Muscle of leg (tissue), 11 donors: Measurements from ENCODE around the gene PNPO. TPM values are rescaled to one million over a fixed set of nuclear protein-coding genes. Genes with fewer than 3 reads are reported as not detected.
"Not testable (repeated sequence)": the region's sequence is repeated elsewhere in the genome, so short reads cannot be mapped to it uniquely, and the experiment has no call there.

Experiments used
- DNase-seq: peaks from one replicate; pipeline ENCODE4 v3.0.0; 2013
- H3K27ac ChIP-seq: one replicate; pipeline ENCODE4 v1.5.1; 2013; ENCODE audit warnings: mild to moderate bottlenecking, low read length, control low read depth
- H3K27me3 ChIP-seq: one replicate; pipeline ENCODE4 v1.6.1; 2013; ENCODE audit warnings: low read length; ENCODE audit not compliant: control insufficient read depth, insufficient read depth
- H3K36me3 ChIP-seq: one replicate; pipeline ENCODE4 v1.6.1; 2013; ENCODE audit warnings: low read length; ENCODE audit not compliant: control insufficient read depth, insufficient read depth
- H3K4me1 ChIP-seq: one replicate; pipeline ENCODE4 v1.6.1; 2013; ENCODE audit warnings: low read length; ENCODE audit not compliant: control insufficient read depth, insufficient read depth
- H3K4me3 ChIP-seq: one replicate; pipeline ENCODE4 v1.5.1; 2013; ENCODE audit warnings: low read length, control low read depth
- H3K9me3 ChIP-seq: replicated peaks from 2 replicates; pipeline ENCODE4 v1.6.1; 2013; ENCODE audit warnings: low read depth, low read length; ENCODE audit not compliant: control insufficient read depth
- WGBS: methylation state at CpG from one replicate; pipeline ENCODE4 v1.1.5; 2013; ENCODE audit warnings: missing lambda C conversion rate; ENCODE audit not compliant: insufficient coverage; 5-methylcytosine and 5-hydroxymethylcytosine counted together
- polyA plus RNA-seq, 8 donors: library from polyadenylated mRNA; unstranded; fragments of 120-200 nt; gene quantifications; one replicate each; pipeline versions ENCODE4 v1.2.1 to v1.2.3, GENCODE V29; 2013; ENCODE audit warnings: inconsistent platforms in 1 of 8, low replicate concordance in 1 of 8; ENCODE audit not compliant: insufficient read length in 8 of 8, insufficient read depth in 1 of 8
- total RNA-seq: library from RNA; stranded (reverse); fragments of 120-200 nt; gene quantifications from one replicate; pipeline ENCODE4 v1.2.4, GENCODE V29; 2013

Gene PNPO
- total and polyA plus RNA-seq, 9 donors, result 5.9 to 11.8 (median 8.9) TPM

DNA sequence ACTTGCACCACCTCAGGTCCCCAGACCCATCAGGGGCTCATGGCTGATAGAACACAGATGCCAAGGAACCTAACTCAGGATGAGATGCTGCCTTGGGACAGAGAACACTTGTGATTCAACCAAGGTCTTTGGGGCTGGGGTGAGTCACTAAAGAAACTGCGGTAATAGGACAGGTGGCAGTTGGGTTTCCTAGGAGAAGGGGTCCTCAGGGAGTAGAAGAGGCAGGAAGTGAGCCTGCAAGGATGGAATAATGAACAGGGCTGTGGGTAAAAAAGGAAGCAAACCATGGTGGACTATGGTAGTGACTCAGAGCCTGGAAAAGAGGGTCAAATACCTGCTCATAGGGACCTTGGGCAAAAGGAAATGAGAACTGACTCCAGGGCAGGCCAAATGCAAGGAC lies 6.5 kb upstream of the PNPO start:
- Histone ChIP-seq H3K27ac (no peak overlapping the region), H3K9me3 (no peaks in the 10 kb centered on the region)

DNA sequence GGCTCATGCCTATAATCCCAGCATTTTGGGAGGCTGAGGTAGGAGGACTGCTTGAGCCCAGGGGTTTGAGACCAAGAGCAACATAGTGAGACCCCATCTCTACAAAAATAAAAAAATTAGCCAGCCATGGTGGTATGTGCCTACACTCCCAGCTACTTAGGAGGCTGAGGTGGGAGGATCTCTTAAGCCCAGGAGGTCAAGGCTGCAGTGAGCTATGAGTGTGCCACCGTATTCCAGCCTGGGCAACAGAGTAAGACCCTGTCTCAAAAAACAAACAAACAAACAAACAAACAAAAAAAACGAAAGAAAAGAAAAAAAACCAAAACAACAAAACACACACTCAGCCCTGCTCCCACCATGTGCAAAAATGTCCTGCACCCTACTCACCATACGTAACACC lies 5.9 kb upstream of the PNPO start:
- H3K27ac ChIP-seq, H3K4me1 ChIP-seq, H3K36me3 ChIP-seq, H3K9me3 ChIP-seq, H3K27me3 ChIP-seq, DNase-seq, H3K4me3 ChIP-seq: not testable (repeated sequence)
- no CpG with 5 or more reads among the region's 3 CpGs for WGBS

More for the DNA sequence above, 6.5 kb upstream of the PNPO start:
- H3K36me3 ChIP-seq, result peaks cover 12% of the 10 kb centered on the region
- no peaks in the 10 kb centered on the region for H3K27me3 ChIP-seq
- H3K4me1 ChIP-seq, result peaks cover 9% of the 10 kb centered on the region
- WGBS, result 78% methylated on average over 1 of the region's 1 CpG
- H3K4me3 ChIP-seq, result no peak overlapping the region
- no peak for DNase-seq

DNA sequence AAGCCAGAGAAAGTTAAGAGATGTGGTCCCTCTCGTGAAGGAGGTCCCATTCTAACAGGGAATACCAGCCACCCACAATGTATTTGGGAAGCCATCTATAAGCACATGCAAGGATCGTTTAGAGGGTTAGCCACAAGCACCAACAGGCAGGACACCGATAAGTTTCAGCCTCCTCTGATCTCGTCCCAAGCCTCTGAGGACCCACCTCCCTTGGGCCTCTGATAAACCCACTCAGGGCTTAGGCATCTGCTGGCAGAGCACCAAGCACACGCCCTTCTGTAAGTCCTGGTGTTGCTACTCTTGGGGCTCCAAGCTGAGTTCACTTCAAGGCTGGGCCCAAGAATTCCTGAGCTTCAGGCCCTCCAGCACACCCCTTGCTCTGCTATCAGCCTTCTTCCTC lies 5.4 kb upstream of the PNPO start:
- 89% methylated on average over 4 of the region's 5 CpGs for WGBS

DNA sequence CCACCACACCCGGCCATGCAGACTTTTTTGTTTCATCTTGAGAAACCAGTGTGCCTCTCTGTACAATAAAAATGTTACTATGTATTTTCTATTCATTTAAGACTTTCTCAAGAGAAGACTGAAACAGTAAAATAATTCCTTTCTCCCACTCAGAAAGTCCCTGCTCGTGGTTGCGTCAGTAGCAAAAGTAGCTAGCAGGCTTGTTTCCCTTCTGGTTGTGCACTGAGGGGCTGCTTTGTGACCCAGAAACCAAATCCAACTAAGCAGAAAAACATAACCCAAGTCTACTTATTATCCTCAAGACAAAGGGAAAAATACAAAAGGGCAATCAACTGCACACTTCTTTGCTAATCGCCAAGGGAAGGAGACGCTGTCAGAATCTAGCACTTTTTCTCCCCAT lies 3.4 kb upstream of the PNPO start:
- Histone ChIP-seq H3K27ac (no peak overlapping the region), H3K4me3 (no peak overlapping the region), H3K27me3 (no peaks in the 10 kb centered on the region), H3K36me3 (no peaks in the 10 kb centered on the region), H3K9me3 (no peaks in the 10 kb centered on the region), H3K4me1 (peaks cover 16% of the 10 kb centered on the region)
- DNase-seq, result no peak
- WGBS, result 71% methylated on average over 3 of the region's 5 CpGs

More for the DNA sequence above, 5.4 kb upstream of the PNPO start:
- peaks cover 5% of the 10 kb centered on the region for H3K4me1 ChIP-seq
- H3K27ac ChIP-seq, result no peak overlapping the region
- peak; percentile 48 for DNase-seq
- H3K4me3 ChIP-seq, result no peak overlapping the region
- no peaks in the 10 kb centered on the region for H3K9me3 ChIP-seq
- H3K36me3 ChIP-seq, result peaks cover 3% of the 10 kb centered on the region
- H3K27me3 ChIP-seq, result no peaks in the 10 kb centered on the region

DNA sequence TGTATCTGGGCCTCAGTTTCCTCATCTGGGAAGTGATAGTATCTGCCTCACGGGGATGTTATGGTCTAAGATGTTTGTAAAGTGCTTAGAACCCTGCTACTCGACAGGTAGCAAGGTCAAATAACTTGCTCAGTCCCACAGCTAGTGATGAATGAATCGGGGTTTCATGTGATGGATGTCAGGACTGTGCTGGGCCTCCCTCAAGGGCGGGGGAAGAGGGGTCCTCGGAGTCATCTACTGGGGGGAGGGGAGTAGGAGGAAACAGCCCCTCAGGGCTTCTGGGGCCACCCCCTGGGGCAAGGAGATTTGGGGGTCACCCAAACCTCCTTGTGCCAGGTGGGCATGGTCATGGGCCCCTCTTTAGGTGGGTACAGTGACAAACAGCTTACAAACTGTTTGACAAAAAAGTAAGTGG lies 732 bp downstream of the PNPO start:
- peaks cover 22% of the 10 kb centered on the region for H3K4me1 ChIP-seq
- WGBS, result 21% methylated on average over 5 of the region's 5 CpGs

DNA sequence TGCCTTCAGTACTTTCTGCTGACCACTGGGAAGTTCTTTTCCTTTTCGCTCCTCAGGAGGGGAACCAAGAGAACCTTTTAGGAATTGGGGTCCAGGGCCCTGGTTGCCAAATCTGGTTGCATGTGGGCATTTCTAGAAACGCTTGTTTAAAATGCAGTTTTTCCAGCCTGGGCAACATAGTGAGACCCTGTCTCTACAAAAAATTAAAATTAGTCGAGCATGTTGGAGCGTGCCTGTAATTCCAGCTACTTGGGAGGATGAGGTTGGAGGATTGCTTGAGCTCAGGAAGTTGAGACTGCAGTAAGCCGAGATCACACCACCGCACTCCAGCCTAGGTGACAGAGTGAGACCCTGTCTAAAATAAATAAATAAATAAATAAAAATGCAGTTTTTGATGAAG lies 1.2 kb downstream of the PNPO start:
- Histone ChIP-seq H3K27ac (no peak overlapping the region), H3K4me1 (peaks cover 22% of the 10 kb centered on the region), H3K9me3 (no peaks in the 10 kb centered on the region), H3K36me3 (peaks cover 13% of the 10 kb centered on the region), H3K27me3 (no peaks in the 10 kb centered on the region), H3K4me3 (no peak overlapping the region)
- DNase-seq, result no peak
- WGBS, result 80% methylated on average over 1 of the region's 6 CpGs

More for the DNA sequence above, 732 bp downstream of the PNPO start:
- H3K36me3 ChIP-seq, result peaks cover 13% of the 10 kb centered on the region
- H3K4me3 ChIP-seq, result peak overlapping the region; percentile 69
- no peaks in the 10 kb centered on the region for H3K27me3 ChIP-seq
- no peak for DNase-seq
- H3K9me3 ChIP-seq, result no peaks in the 10 kb centered on the region
- H3K27ac ChIP-seq, result no peak overlapping the region

DNA sequence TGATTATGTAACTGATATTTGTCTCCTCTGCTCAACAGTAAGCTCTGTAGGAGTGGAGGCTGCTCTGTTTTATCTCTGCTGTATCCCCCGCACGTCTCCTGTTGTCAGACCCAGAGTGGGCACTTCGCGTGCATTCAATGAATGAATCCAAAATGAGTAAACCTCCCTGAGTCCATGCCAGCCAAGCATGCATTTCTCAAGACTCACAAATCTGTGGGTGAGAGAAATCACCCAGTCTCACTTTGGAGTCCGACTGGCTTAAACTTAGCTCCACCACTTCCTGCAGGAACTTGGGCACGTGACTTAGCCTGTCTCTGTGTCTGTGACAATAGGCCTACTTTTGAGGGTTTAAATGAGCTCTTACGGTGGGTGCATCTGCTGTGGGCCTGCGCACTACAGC lies 3.7 kb downstream of the PNPO start:
- no peak for DNase-seq
- no peak overlapping the region for H3K4me3 ChIP-seq
- H3K27ac ChIP-seq, result no peak overlapping the region
- WGBS, result 100% methylated on average over 1 of the region's 8 CpGs
- H3K36me3 ChIP-seq, result peaks cover 16% of the 10 kb centered on the region
- H3K27me3 ChIP-seq, result no peaks in the 10 kb centered on the region
- peaks cover 35% of the 10 kb centered on the region for H3K4me1 ChIP-seq
- no peaks in the 10 kb centered on the region for H3K9me3 ChIP-seq

DNA sequence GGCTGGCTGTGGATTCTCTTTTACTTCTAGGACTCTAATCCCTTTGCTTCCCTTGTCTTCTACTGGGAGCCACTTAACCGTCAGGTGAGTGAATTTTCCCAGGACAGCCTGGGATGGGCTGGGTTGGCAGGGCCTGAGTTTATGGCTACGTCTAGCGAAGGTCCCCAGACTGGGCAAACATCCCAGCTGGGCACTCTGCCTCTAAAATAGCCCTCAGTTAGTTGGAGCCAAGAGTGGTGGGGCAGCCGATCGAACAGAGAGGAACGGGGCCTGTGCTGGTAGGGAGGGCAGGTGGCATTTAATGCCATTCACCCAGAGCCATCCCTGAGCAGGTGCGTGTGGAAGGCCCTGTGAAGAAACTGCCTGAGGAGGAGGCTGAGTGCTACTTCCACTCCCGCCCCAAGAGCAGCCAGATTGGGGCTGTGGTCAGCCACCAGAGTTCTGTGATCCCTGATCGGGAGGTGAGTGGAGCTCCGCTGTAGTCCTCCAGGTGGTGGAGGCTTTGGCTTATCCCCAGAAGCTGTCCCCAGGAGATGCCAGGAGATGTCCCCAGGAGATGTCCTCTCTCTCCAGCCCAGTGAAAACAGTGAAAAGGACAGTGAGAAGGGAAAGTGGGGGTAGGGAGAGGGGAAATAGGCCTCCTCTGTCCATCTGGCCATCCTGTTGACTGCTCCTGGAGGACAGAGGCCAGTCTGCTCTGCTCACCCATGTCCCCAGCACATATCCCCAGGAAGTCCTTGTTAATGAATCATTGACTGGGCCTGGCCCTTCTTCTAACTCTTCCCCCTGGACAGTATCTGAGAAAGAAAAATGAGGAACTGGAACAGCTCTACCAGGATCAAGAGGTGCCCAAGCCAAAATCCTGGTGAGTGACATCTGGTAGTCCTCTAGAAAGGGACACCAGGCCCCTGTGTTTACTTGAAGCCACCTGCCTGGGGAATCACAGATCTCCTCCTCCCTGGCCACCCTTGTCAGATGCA lies 4.4 kb downstream of the PNPO start:
- Histone ChIP-seq H3K27ac (no peak overlapping the region), H3K36me3 (peaks cover 16% of the 10 kb centered on the region), H3K9me3 (no peaks in the 10 kb centered on the region), H3K4me1 (peaks cover 31% of the 10 kb centered on the region), H3K27me3 (no peaks in the 10 kb centered on the region), H3K4me3 (no peak overlapping the region)
- DNase-seq, result no peak
- WGBS, result 70% methylated on average over 10 of the region's 10 CpGs

DNA sequence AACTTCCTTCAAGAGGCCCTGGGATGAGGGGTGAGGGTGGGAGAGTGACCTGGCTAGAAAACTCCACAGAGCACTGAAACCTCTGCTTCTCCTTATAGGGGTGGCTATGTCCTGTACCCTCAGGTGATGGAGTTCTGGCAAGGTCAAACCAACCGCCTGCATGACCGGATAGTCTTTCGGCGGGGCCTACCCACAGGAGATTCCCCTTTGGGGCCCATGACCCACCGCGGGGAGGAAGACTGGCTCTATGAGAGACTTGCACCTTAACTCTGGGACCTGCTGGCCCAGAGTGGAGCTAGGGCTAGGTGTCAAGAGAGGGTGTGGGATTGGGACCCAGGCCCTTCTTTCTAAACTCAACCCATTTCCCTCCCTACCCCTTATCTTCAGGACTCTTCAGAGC lies 5.1 kb downstream of the PNPO start:
- WGBS, result no CpG with 5 or more reads among the region's 6 CpGs
- H3K9me3 ChIP-seq, result no peaks in the 10 kb centered on the region
- H3K4me3 ChIP-seq, result no peak overlapping the region
- no peaks in the 10 kb centered on the region for H3K27me3 ChIP-seq
- H3K4me1 ChIP-seq, result peaks cover 28% of the 10 kb centered on the region
- peaks cover 16% of the 10 kb centered on the region for H3K36me3 ChIP-seq
- DNase-seq, result no peak
- no peak overlapping the region for H3K27ac ChIP-seq

DNA sequence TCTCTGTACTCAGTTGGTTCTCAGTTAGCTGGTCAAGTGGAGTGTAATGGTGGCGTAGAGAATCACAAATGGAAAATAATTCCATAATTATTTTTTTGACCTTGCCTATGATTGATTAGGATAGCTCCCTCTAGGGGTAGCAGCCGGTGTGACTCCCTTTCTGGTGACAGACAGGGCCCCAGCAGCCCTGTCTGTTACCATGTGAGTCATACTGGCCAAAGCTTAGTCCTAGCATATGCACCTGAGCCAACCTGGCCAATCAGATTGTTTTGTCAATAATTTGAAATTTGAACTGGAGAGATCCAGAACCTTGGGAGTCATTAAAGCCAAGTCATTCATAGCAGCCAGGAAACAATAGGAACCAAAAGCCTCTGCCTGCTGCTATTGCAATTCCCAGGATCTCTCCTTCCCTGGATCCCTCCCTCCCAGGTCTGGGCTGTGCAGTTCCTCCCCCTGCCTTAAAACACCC lies 5.6 kb downstream of the PNPO start:
- no CpG with 5 or more reads among the region's 2 CpGs for WGBS
- Histone ChIP-seq H3K4me1 (peaks cover 24% of the 10 kb centered on the region), H3K9me3 (no peaks in the 10 kb centered on the region), H3K4me3 (no peak overlapping the region), H3K36me3 (peaks cover 16% of the 10 kb centered on the region), H3K27me3 (no peaks in the 10 kb centered on the region), H3K27ac (no peak overlapping the region)
- peak; percentile 56 for DNase-seq
